ENCODE results near the gene RCAN2. TPM values are rescaled to one million over a fixed set of nuclear protein-coding genes. Genes with fewer than 3 reads are reported as not detected.

The RCAN2 gene
- total RNA-seq, 1 donor from 2014 or later, result 0.07 TPM

DNA sequence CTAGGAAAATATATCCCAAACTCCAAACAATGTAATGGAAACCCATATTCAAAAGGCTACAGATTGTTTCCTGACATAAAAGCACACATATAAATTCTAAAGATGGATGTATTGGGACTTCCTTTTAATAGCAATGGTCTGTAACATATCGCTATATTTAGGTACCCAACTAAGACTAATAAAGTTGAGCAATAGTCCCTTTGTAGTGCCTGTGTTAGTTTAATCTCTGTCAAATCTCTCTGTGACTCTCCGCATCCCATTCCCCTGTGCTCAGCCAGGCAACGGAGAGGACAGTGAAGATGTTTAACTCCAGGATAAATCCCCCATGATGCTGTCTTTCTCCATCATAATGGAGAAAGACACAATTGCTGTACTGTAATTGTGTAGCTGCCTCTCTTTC, 19.0 kb downstream of the RCAN2 start:
- Mint-ChIP-seq H3K27me3 (peaks cover 12% of the 10 kb centered on the region), H3K4me3 (no peak overlapping the region), H3K4me1 (no peaks in the 10 kb centered on the region), H3K36me3 (ENCODE audit: low read depth) (no peaks in the 10 kb centered on the region), H3K27ac (no peak overlapping the region), H3K9me3 (no peaks in the 10 kb centered on the region)
- intact Hi-C loops (cut with micrococcal nuclease), result no loop called here
- no peak for DNase-seq

DNA sequence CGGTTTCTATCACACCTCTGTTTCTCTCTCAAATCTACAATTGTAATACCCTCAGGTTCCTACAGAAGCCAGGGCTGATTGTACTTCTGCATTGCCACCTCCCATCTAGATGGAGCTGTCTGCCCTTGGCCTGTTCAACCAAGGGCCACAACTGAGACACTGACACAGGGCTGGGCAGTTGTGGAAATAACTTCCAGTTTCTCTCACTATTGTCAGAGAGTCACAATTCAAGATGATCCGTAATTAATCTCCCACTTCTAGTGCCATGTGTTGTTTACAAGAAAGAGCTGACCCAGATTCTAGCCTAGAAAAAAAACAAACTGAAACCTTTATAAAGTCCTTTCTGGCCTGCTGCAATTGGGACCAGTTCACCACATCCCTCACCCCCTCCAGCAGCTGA, 22.2 kb downstream of the RCAN2 start:
- H3K27ac Mint-ChIP-seq, result no peak overlapping the region
- no peaks in the 10 kb centered on the region for H3K9me3 Mint-ChIP-seq
- DNase-seq, result no peak
- no peaks in the 10 kb centered on the region for H3K36me3 Mint-ChIP-seq (ENCODE audit: low read depth)
- no peak overlapping the region for H3K4me3 Mint-ChIP-seq
- no peaks in the 10 kb centered on the region for H3K4me1 Mint-ChIP-seq
- intact Hi-C loops (cut with micrococcal nuclease), result no loop called here
- peaks cover 6% of the 10 kb centered on the region for H3K27me3 Mint-ChIP-seq

DNA sequence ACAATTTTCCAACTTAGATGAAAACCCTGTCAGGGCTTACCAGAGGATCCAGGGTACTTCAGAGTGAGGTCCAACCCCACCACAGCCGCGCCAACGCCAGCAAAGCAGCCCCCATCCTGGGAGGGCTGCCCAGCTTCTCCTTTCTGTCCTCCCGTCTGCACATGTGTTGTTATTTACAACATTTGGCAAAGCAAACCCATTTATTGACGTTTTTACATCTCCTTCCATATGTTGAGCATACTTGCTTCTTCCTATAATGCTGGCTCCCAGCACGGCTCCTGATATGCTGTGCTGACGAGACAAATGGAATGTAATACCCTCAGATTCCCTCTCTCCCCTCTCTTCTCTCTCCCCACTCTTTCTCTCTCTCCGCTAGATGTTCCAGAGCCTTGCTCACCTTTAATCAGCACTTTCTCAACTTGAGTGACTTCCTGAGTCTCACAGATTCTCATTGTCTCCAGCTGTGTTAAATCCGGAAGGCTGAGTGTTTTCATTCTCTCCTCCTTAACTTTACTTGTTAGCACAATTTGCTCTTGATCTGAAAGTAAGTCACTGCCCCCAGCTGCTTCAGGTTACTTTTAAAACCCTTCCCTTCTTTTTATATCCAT, 22.7 kb downstream of the RCAN2 start:
- intact Hi-C loops (cut with micrococcal nuclease), result no loop called here
- no peaks in the 10 kb centered on the region for H3K4me1 Mint-ChIP-seq
- peaks cover 4% of the 10 kb centered on the region for H3K27me3 Mint-ChIP-seq
- no peaks in the 10 kb centered on the region for H3K36me3 Mint-ChIP-seq (ENCODE audit: low read depth)
- H3K4me3 Mint-ChIP-seq, result no peak overlapping the region
- H3K27ac Mint-ChIP-seq, result no peak overlapping the region
- H3K9me3 Mint-ChIP-seq, result no peaks in the 10 kb centered on the region
- no peak for DNase-seq

GRCh38 chr6:46466570-46466969, 24.7 kb downstream of the RCAN2 start:
- Mint-ChIP-seq H3K4me3 (no peak overlapping the region), H3K27ac (no peak overlapping the region), H3K36me3 (ENCODE audit: low read depth) (no peaks in the 10 kb centered on the region), H3K4me1 (no peaks in the 10 kb centered on the region), H3K9me3 (no peaks in the 10 kb centered on the region), H3K27me3 (peaks cover 5% of the 10 kb centered on the region)
- intact Hi-C loops (cut with micrococcal nuclease), result no loop called here
- no peak for DNase-seq

GRCh38 chr6:46465294-46466165, 25.7 kb downstream of the RCAN2 start:
- no peaks in the 10 kb centered on the region for H3K9me3 Mint-ChIP-seq
- intact Hi-C loops (cut with micrococcal nuclease), result no loop called here
- no peak for DNase-seq
- no peak overlapping the region for H3K27ac Mint-ChIP-seq
- H3K4me3 Mint-ChIP-seq, result no peak overlapping the region
- H3K27me3 Mint-ChIP-seq, result peaks cover 5% of the 10 kb centered on the region
- no peaks in the 10 kb centered on the region for H3K36me3 Mint-ChIP-seq (ENCODE audit: low read depth)
- H3K4me1 Mint-ChIP-seq, result no peaks in the 10 kb centered on the region

DNA sequence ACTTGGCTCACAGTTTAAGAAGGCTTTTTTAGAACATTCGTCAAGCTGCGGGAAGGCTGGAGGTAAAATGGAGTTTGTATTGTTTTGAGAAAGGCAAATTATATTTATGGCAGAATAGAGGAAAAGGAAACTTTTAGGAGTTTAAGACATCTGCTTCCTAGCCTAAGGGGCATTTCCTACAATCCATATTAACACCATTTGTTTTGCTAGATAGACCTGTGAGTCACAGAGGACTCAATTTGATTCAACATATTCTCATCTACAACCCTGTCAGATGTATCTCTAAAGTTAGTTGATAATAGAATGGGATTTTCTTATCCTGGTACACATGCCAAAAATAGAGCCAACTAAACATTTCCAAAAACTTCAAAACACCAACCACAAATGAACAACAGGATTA, 35.0 kb downstream of the RCAN2 start:
- Mint-ChIP-seq H3K36me3 (ENCODE audit: low read depth) (no peaks in the 10 kb centered on the region), H3K27me3 (peaks cover 4% of the 10 kb centered on the region), H3K4me3 (no peak overlapping the region), H3K4me1 (no peaks in the 10 kb centered on the region), H3K9me3 (no peaks in the 10 kb centered on the region), H3K27ac (no peak overlapping the region)
- intact Hi-C loops (cut with micrococcal nuclease), result no loop called here
- no peak for DNase-seq

DNA sequence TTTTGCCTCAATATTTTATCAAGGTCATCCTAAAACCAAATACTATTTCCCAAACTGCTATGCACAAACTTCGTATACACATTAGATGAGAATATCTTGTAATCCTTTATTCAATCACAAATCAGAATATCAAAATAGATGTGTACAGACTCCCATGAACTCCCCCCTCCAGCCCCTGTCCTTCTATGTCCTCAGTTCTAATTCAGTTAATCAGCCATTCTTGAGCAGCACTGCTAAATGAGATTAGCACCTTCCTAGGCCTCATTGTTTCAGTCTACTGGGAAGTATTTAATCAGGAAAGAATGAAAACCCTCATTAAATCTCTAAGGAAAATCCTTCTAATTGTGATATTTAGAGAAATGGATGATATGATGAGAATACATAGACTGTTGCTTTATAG, 36.6 kb downstream of the RCAN2 start:
- Mint-ChIP-seq H3K4me3 (no peak overlapping the region), H3K27ac (no peak overlapping the region), H3K36me3 (ENCODE audit: low read depth) (no peaks in the 10 kb centered on the region), H3K9me3 (no peaks in the 10 kb centered on the region), H3K27me3 (peaks cover 11% of the 10 kb centered on the region), H3K4me1 (no peaks in the 10 kb centered on the region)
- intact Hi-C loops (cut with micrococcal nuclease), result no loop called here
- no peak for DNase-seq

DNA sequence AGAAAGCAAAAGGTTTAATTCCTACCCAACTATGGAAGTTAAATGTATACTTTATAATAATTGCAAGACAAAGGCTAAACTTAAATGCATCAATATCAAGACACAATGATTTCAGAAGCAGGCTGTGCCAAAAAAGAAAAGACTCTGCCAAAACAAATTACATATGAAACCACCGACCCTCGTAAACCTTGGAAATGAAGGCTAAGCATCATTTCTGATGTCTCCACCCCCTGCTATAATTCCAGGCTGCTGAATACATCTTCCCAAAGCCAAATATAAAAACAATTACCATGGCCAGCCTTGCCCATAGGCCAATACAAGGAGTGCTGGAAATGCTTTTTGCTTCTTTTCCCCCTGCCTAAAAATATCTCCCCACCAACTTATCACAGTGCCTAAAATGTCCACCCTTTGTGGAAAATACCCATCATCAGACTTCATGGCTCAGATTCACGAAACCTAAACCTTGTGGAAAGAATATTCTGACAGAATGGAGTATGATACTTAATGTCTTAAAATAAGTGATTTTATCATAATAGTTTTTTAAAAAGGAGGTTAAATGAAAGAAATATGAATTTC, 37.4 kb downstream of the RCAN2 start:
- Mint-ChIP-seq H3K27ac (no peak overlapping the region), H3K27me3 (peaks cover 11% of the 10 kb centered on the region), H3K4me1 (no peaks in the 10 kb centered on the region), H3K9me3 (no peaks in the 10 kb centered on the region), H3K36me3 (ENCODE audit: low read depth) (no peaks in the 10 kb centered on the region), H3K4me3 (no peak overlapping the region)
- peak; percentile 20 for DNase-seq
- intact Hi-C loops (cut with micrococcal nuclease), result no loop called here

GRCh38 chr6:46453216-46453615, 38.0 kb downstream of the RCAN2 start:
- H3K9me3 Mint-ChIP-seq, result no peaks in the 10 kb centered on the region
- no peak for DNase-seq
- no peak overlapping the region for H3K27ac Mint-ChIP-seq
- no peaks in the 10 kb centered on the region for H3K36me3 Mint-ChIP-seq (ENCODE audit: low read depth)
- no peak overlapping the region for H3K4me3 Mint-ChIP-seq
- H3K4me1 Mint-ChIP-seq, result no peaks in the 10 kb centered on the region
- intact Hi-C loops (cut with micrococcal nuclease), result no loop called here
- peaks cover 11% of the 10 kb centered on the region for H3K27me3 Mint-ChIP-seq

DNA sequence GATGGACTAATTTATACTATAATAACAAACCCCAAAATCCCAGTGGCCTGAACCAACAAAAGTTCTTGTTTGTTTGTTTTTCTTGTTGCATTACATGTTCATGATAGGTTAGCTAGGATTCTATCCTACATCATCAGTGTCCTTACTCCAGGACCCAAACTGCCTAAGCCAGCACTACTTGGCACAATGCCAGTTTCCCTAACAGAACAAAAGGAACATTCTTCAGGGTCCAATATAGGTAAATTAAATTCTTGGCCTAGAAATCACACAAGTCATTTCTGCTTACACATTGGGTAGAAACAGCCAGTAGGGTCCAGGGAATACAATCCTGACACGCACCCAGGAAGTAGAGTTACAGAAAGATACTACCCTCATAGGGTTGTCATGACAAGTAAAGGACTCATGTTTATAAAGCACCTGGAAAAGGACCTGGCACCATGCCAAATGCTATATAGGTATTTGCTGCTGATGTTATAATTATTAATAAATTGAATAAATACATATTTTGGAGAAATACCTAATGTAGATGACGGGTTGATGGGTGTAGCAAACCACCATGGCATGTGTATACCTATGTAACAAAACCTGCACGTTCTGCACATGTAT, 38.8 kb downstream of the RCAN2 start:
- H3K36me3 Mint-ChIP-seq (ENCODE audit: low read depth), result no peaks in the 10 kb centered on the region
- H3K27ac Mint-ChIP-seq, result no peak overlapping the region
- no peak for DNase-seq
- no peak overlapping the region for H3K4me3 Mint-ChIP-seq
- no peaks in the 10 kb centered on the region for H3K4me1 Mint-ChIP-seq
- intact Hi-C loops (cut with micrococcal nuclease), result no loop called here
- H3K9me3 Mint-ChIP-seq, result no peaks in the 10 kb centered on the region
- peaks cover 14% of the 10 kb centered on the region for H3K27me3 Mint-ChIP-seq

- Mint-ChIP-seq H3K4me1 (no peaks in the 10 kb centered on the region), H3K36me3 (ENCODE audit: low read depth) (no peaks in the 10 kb centered on the region), H3K9me3 (no peaks in the 10 kb centered on the region), H3K27ac (no peak overlapping the region), H3K4me3 (no peak overlapping the region), H3K27me3 (peaks cover 10% of the 10 kb centered on the region)
- DNase-seq, result no peak
- intact Hi-C loops (cut with micrococcal nuclease), result no loop called here
Observed at GRCh38 chr6:46451343-46451742, 39.9 kb downstream of the RCAN2 start.

DNA sequence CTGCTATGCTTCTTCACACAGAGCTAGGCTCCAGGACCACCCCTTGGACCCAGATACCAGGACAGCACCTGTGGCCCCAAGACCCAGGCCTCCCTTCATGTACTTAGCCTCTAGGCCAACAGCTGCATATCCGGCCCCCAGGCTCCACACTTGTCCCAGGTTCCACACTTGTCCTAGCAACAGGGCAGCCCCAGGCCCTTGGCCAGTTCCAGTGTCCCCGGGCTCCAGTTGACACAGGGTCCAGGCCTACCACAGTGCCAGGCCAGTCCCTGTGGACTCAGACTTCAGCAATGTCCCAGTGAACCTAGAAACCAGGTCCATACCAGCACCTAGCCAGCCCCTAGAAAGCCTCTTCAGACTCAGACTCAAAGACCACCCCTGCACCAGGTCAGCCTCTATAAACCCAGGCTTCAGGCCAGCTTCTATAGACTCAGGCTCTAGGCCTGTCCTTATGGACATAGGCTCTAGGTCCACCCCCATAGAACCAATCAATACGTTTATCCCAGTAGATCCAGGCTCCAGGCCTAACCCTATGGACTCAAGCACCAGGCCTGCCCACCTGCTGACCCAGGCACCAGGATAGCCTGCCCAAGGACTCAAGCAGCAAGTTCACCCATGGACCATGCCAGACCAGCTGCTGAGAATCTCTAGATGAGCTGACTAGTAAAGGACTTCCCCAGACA, 46.3 kb downstream of the RCAN2 start:
- Mint-ChIP-seq H3K27me3 (peaks cover 6% of the 10 kb centered on the region), H3K4me3 (no peak overlapping the region), H3K4me1 (no peaks in the 10 kb centered on the region), H3K27ac (no peak overlapping the region), H3K36me3 (ENCODE audit: low read depth) (no peaks in the 10 kb centered on the region), H3K9me3 (no peaks in the 10 kb centered on the region)
- intact Hi-C loops (cut with micrococcal nuclease), result no loop called here
- DNase-seq, result no peak

DNA sequence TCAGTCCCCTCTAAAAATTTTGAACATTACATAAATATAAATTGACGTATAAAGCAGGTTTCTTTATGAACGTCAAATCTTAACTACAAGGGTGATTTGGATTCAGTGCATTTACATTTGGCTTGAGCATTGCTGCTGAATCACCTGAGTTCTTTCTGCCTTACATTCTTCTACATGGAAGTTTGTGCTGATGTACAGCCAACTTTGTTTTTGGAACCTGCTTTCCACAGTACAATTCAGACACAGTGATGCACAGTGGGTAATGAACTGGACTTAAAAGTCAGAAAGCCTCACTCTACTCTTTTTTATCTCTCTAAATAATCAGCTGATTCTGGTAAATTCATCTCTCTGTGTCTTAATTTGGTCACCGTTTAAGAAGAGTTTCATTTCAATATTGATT, 47.6 kb downstream of the RCAN2 start:
- Mint-ChIP-seq H3K27ac (no peak overlapping the region), H3K4me1 (no peaks in the 10 kb centered on the region)
- intact Hi-C loops (cut with micrococcal nuclease), result no loop called here

DNA sequence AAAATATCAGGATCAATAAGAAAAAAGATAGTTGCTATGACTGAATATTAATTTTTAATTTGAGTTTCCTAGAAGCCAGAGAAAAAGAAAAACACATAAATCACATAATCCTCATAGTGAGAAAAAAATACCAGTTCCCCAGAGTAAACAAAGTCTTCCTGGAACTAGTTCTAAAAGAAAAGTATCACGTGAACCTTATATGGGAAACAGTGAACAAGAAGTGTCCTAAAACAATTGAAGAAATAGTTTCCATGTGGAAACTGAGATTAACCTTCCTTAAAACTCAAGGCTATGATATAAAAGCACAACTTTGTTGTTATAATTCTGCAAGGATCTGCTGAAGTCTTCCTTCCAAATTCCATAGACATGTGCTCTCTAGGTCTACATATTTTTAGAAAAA, 50.6 kb downstream of the RCAN2 start:
- H3K4me1 Mint-ChIP-seq, result no peaks in the 10 kb centered on the region
- peaks cover 5% of the 10 kb centered on the region for H3K27me3 Mint-ChIP-seq
- H3K36me3 Mint-ChIP-seq (ENCODE audit: low read depth), result no peaks in the 10 kb centered on the region
- H3K4me3 Mint-ChIP-seq, result no peak overlapping the region
- no peak overlapping the region for H3K27ac Mint-ChIP-seq
- intact Hi-C loops (cut with micrococcal nuclease), result no loop called here
- no peak for DNase-seq
- no peaks in the 10 kb centered on the region for H3K9me3 Mint-ChIP-seq

More for the DNA sequence above, 47.6 kb downstream of the RCAN2 start:
- DNase-seq, result no peak
- H3K9me3 Mint-ChIP-seq, result no peaks in the 10 kb centered on the region
- no peak overlapping the region for H3K4me3 Mint-ChIP-seq
- no peaks in the 10 kb centered on the region for H3K36me3 Mint-ChIP-seq (ENCODE audit: low read depth)
- peaks cover 7% of the 10 kb centered on the region for H3K27me3 Mint-ChIP-seq

Data from activated CD4-positive, alpha-beta T cell treated with anti-CD3 and anti-CD28 coated beads, Interleukin-2, amount 10 ng/mL, durations not matched to agents 24 days and 14 days (primary cell).